ENCODE data around the gene SBSN.

Gene SBSN

GRCh38 chr19:35511337-35511736 is 16.8 kb downstream of the SBSN start:
- no peak overlapping the region for H3K4me3 Mint-ChIP-seq
- no peak for ATAC-seq (replicated peaks)
- no peak for DNase-seq
- no peak overlapping the region for H3K27ac Mint-ChIP-seq
- no peaks in the 10 kb centered on the region for H3K36me3 Mint-ChIP-seq
- H3K4me1 Mint-ChIP-seq, result peaks cover 11 to 21% of the 10 kb centered on the region in 2 donors
- no peaks in the 10 kb centered on the region for H3K9me3 Mint-ChIP-seq
- H3K27me3 Mint-ChIP-seq, result peaks cover 70 to 82% of the 10 kb centered on the region in 2 donors

DNA sequence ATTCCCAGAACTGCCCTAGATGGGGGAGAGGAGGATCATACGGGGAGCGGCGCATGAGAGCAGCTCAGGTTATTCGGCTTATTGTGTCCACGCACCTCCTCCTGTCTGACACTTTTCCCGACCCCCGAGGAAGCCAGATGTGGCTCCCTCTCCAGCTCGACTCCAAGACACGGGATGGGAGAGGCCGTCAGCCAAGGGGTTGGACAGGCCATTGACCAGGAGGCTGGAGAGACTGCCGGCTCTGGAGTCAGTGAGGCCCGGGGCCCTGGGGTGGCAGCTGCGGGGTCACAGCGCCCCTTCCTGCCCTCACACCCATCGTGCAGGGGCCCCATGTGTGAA is 17.5 kb downstream of the SBSN start:
- Mint-ChIP-seq H3K9me3 (no peaks in the 10 kb centered on the region), H3K27ac (no peak overlapping the region), H3K4me1 (peaks cover 11 to 21% of the 10 kb centered on the region in 2 donors), H3K36me3 (no peaks in the 10 kb centered on the region), H3K4me3 (peak overlapping the region; percentile 70 to 77), H3K27me3 (peaks cover 74 to 89% of the 10 kb centered on the region in 2 donors)
- ATAC-seq (replicated peaks), result peak in 1 of 2 donors; percentile 4
- DNase-seq, result no peak

- Mint-ChIP-seq H3K4me3 (peak overlapping the region; percentile 70 to 77), H3K27me3 (peaks cover 77 to 94% of the 10 kb centered on the region in 2 donors), H3K36me3 (no peaks in the 10 kb centered on the region), H3K27ac (peak overlapping the region; percentile 81), H3K4me1 (peaks cover 11 to 21% of the 10 kb centered on the region in 2 donors), H3K9me3 (no peaks in the 10 kb centered on the region)
- ATAC-seq (replicated peaks) (peak; percentile 84 to 89), DNase-seq (peak; percentile 63)
These were observed 18.1 kb downstream of the SBSN start for GRCh38 chr19:35509861-35510625.

GRCh38 chr19:35509018-35509652 is 19.0 kb downstream of the SBSN start:
- peaks cover 11 to 19% of the 10 kb centered on the region in 2 donors for H3K4me1 Mint-ChIP-seq
- H3K27ac Mint-ChIP-seq, result no peak overlapping the region
- H3K9me3 Mint-ChIP-seq, result no peaks in the 10 kb centered on the region
- H3K4me3 Mint-ChIP-seq, result peak overlapping the region in 1 of 2 donors; percentile 12
- peak; percentile 51 to 64 for ATAC-seq (replicated peaks)
- DNase-seq, result no peak
- H3K27me3 Mint-ChIP-seq, result peaks cover 75 to 89% of the 10 kb centered on the region in 2 donors
- H3K36me3 Mint-ChIP-seq, result no peaks in the 10 kb centered on the region

GRCh38 chr19:35508129-35508528 is 20.0 kb downstream of the SBSN start:
- ATAC-seq (replicated peaks), result no peak
- Mint-ChIP-seq H3K4me1 (peaks cover 11 to 16% of the 10 kb centered on the region in 2 donors), H3K27ac (no peak overlapping the region), H3K36me3 (no peaks in the 10 kb centered on the region), H3K4me3 (no peak overlapping the region), H3K9me3 (no peaks in the 10 kb centered on the region), H3K27me3 (peaks cover 69 to 83% of the 10 kb centered on the region in 2 donors)
- no peak for DNase-seq

DNA sequence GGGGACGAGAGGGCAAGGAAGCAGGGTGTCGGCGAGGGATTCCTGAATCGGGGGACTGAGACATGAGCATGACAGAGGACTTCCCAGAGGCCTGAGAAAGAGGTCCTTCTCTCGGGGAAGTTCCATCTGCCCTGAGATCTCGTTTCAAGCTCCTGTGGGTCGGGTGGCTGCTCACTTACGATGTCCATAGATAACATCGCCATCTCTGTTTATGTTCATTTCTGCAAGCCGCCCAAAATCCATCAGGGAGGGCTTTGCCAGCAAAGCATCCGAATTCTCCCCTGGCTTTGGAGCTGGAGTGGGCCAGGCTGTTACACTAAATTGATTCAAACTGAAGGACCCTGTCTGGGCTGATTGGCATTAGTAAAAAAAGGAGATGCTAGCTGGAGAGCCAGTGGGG is 20.6 kb downstream of the SBSN start:
- Mint-ChIP-seq H3K36me3 (no peaks in the 10 kb centered on the region), H3K27me3 (peaks cover 66 to 83% of the 10 kb centered on the region in 2 donors)
- ATAC-seq (replicated peaks), result no peak

GRCh38 chr19:35506011-35506410 is 22.1 kb downstream of the SBSN start:
- Mint-ChIP-seq H3K36me3 (no peaks in the 10 kb centered on the region), H3K9me3 (no peaks in the 10 kb centered on the region), H3K4me1 (peaks cover 11 to 16% of the 10 kb centered on the region in 2 donors), H3K4me3 (no peak overlapping the region), H3K27me3 (peaks cover 58 to 76% of the 10 kb centered on the region in 2 donors), H3K27ac (no peak overlapping the region)
- ATAC-seq (replicated peaks) (no peak), DNase-seq (no peak)

More for the DNA sequence above, 20.6 kb downstream of the SBSN start:
- no peak overlapping the region for H3K4me3 Mint-ChIP-seq
- H3K9me3 Mint-ChIP-seq, result no peaks in the 10 kb centered on the region
- no peak for DNase-seq
- no peak overlapping the region for H3K27ac Mint-ChIP-seq
- peaks cover 12 to 16% of the 10 kb centered on the region in 2 donors for H3K4me1 Mint-ChIP-seq

- Mint-ChIP-seq H3K4me1 (peaks cover 0 to 1% of the 10 kb centered on the region in 2 donors), H3K36me3 (no peaks in the 10 kb centered on the region), H3K27ac (no peak overlapping the region), H3K27me3 (peaks cover 42 to 49% of the 10 kb centered on the region in 2 donors), H3K4me3 (no peak overlapping the region), H3K9me3 (no peaks in the 10 kb centered on the region)
- DNase-seq (no peak), ATAC-seq (replicated peaks) (no peak)
These were observed 25.4 kb downstream of the SBSN start for GRCh38 chr19:35502751-35503150.

GRCh38 chr19:35501684-35502083 is 26.4 kb downstream of the SBSN start:
- DNase-seq, result no peak
- Mint-ChIP-seq H3K27me3 (peaks cover 33 to 40% of the 10 kb centered on the region in 2 donors), H3K36me3 (no peaks in the 10 kb centered on the region), H3K4me1 (peaks cover 0 to 1% of the 10 kb centered on the region in 2 donors), H3K4me3 (no peak overlapping the region), H3K9me3 (no peaks in the 10 kb centered on the region), H3K27ac (no peak overlapping the region)
- no peak for ATAC-seq (replicated peaks)

GRCh38 chr19:35500611-35501010 is 27.5 kb downstream of the SBSN start:
- H3K36me3 Mint-ChIP-seq, result no peaks in the 10 kb centered on the region
- H3K27ac Mint-ChIP-seq, result no peak overlapping the region
- H3K4me3 Mint-ChIP-seq, result no peak overlapping the region
- ATAC-seq (replicated peaks) (no peak), DNase-seq (no peak)
- peaks cover under 1 to 1% of the 10 kb centered on the region in 2 donors for H3K4me1 Mint-ChIP-seq
- peaks cover 25 to 31% of the 10 kb centered on the region in 2 donors for H3K27me3 Mint-ChIP-seq
- no peaks in the 10 kb centered on the region for H3K9me3 Mint-ChIP-seq

DNA sequence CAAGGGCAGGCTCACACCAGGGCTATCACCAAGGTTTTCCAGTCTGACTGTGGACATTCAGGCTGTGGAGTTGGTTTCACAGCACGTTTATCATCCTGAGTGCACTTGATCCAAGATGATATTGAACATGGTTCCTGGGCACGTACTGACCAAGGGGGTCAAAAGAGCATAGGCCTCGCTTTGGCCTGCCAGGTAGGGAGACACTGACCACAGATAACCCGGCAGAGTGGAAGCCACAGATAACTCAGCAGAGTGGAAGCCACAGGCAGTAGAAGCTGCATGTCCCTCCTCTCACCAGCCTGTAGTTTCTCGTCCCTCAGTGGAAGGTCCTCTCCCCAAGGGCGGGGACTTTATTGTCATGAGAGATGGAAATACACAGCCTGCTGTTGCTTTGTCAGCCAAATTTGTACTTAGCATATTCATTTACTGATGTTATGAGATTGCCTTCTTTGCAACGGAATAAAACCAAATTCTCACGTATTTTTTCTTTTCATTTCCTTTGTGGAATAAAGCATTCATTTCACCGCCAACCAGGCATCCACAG is 29.1 kb downstream of the SBSN start:
- peaks cover 18 to 23% of the 10 kb centered on the region in 2 donors for H3K27me3 Mint-ChIP-seq
- DNase-seq (no peak), ATAC-seq (replicated peaks) (no peak)
- no peaks in the 10 kb centered on the region for H3K36me3 Mint-ChIP-seq
- no peak overlapping the region for H3K4me3 Mint-ChIP-seq
- H3K4me1 Mint-ChIP-seq, result peaks cover 5 to 11% of the 10 kb centered on the region in 2 donors
- no peaks in the 10 kb centered on the region for H3K9me3 Mint-ChIP-seq
- H3K27ac Mint-ChIP-seq, result no peak overlapping the region

DNA sequence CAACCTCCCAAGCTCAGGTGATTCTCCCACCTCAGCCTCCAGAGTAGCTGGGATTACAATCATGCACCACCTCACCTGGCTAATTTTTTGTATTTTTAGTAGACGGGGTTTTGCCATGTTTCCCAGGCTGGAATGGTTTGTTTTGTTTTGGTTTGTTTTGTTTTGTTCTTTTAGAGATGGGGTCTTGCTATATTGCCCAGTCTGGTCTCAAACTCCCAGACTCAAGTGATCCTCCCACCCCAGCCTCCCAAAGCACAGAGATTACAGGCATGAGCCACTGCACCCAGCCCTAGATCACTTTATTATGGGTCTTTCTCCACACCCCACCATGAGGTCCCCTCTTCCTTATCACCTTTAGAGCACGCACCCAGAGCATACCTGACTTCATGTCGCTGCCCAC is 29.9 kb downstream of the SBSN start:
- ATAC-seq (replicated peaks) (no peak), DNase-seq (no peak)
- peaks cover 18 to 20% of the 10 kb centered on the region in 2 donors for H3K27me3 Mint-ChIP-seq
- H3K36me3 Mint-ChIP-seq, result no peaks in the 10 kb centered on the region
- no peak overlapping the region for H3K4me3 Mint-ChIP-seq
- H3K27ac Mint-ChIP-seq, result no peak overlapping the region
- H3K9me3 Mint-ChIP-seq, result no peaks in the 10 kb centered on the region
- peaks cover 5 to 11% of the 10 kb centered on the region in 2 donors for H3K4me1 Mint-ChIP-seq

DNA sequence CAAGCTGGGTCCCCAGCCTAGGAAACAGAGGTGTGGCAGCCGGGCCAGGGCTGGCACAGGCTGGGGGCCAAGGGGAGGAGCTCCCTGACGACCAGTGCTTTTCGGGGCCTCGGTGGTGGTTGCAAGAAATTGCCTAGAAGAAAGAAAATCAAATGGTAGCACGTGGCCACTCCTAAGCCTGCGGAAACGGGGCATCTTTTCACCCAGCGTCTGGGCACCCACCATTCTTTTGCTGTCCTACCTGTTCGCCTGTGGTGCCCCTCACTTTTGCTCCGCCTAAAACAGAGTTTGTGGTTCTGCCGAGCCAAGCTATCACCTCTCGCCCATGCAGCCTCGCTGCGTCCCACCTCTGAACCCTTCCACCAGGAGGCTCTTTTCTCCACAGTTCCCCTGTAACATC is 30.7 kb downstream of the SBSN start:
- no peak for DNase-seq
- ATAC-seq (replicated peaks), result no peak
- no peak overlapping the region for H3K27ac Mint-ChIP-seq

GRCh38 chr19:35495107-35496064 is 32.7 kb downstream of the SBSN start:
- H3K36me3 Mint-ChIP-seq, result no peaks in the 10 kb centered on the region
- ATAC-seq (replicated peaks), result peak; percentile 92
- H3K4me3 Mint-ChIP-seq, result peak overlapping the region; percentile 67 to 68
- peak; percentile 48 for DNase-seq
- no peak overlapping the region for H3K27ac Mint-ChIP-seq
- H3K4me1 Mint-ChIP-seq, result peaks cover 4 to 11% of the 10 kb centered on the region in 2 donors
- H3K27me3 Mint-ChIP-seq, result peaks cover 9 to 14% of the 10 kb centered on the region in 2 donors
- no peaks in the 10 kb centered on the region for H3K9me3 Mint-ChIP-seq

More for the DNA sequence above, 30.7 kb downstream of the SBSN start:
- Mint-ChIP-seq H3K27me3 (peaks cover 12 to 14% of the 10 kb centered on the region in 2 donors), H3K4me3 (no peak overlapping the region), H3K4me1 (peaks cover 4 to 11% of the 10 kb centered on the region in 2 donors), H3K9me3 (no peaks in the 10 kb centered on the region), H3K36me3 (no peaks in the 10 kb centered on the region)
